Hematopoietic multipotent progenitor cell treated with erythropoietin and hydrocortisone succinate and interleukin-3 and kit ligand, for 6 days (in vitro differentiated cells): ENCODE results near the gene SNAP25.
A peak's percentile ranks its signal among the peaks of the same experiment; 100 is the strongest.

ENCODE experiments used
- DNase-seq: peaks from one replicate; pipeline ENCODE4 v3.0.0-alpha.2; 2015

SNAP25 gene

GRCh38 chr20:10217721-10218410 lies 764 bp upstream of the SNAP25 start:
- DNase-seq, result no peak

GRCh38 chr20:10219452-10219791 lies 792 bp downstream of the SNAP25 start:
- peak; percentile 80 for DNase-seq

GRCh38 chr20:10219993-10220750 lies 1.5 kb downstream of the SNAP25 start:
- DNase-seq, result no peak

- DNase-seq, result no peak
These were observed 2.4 kb downstream of the SNAP25 start for GRCh38 chr20:10221021-10221420.

- peak; percentile 76 for DNase-seq
These were observed 6.9 kb downstream of the SNAP25 start for GRCh38 chr20:10225439-10226060.

- no peak for DNase-seq
These were observed 9.7 kb downstream of the SNAP25 start for GRCh38 chr20:10228330-10228729.

GRCh38 chr20:10231290-10231689 lies 12.7 kb downstream of the SNAP25 start:
- DNase-seq, result no peak

GRCh38 chr20:10236540-10237533 lies 18.2 kb downstream of the SNAP25 start:
- no peak for DNase-seq

- DNase-seq, result peak; percentile 20
These were observed 21.3 kb downstream of the SNAP25 start for GRCh38 chr20:10239954-10240353.

GRCh38 chr20:10240655-10241054 lies 22.0 kb downstream of the SNAP25 start:
- no peak for DNase-seq

GRCh38 chr20:10242166-10242565 lies 23.5 kb downstream of the SNAP25 start:
- DNase-seq, result no peak

GRCh38 chr20:10247440-10247839 lies 28.8 kb downstream of the SNAP25 start:
- no peak for DNase-seq

GRCh38 chr20:10249048-10249770 lies 30.6 kb downstream of the SNAP25 start:
- DNase-seq, result no peak

- DNase-seq, result no peak
These were observed 31.2 kb downstream of the SNAP25 start for GRCh38 chr20:10249822-10250221.

- DNase-seq, result no peak
These were observed 32.3 kb downstream of the SNAP25 start for GRCh38 chr20:10250902-10251301.

GRCh38 chr20:10253780-10254179 lies 35.1 kb downstream of the SNAP25 start:
- DNase-seq, result peak; percentile 10

GRCh38 chr20:10255846-10256245 lies 37.2 kb downstream of the SNAP25 start:
- no peak for DNase-seq

- no peak for DNase-seq
These were observed 40.5 kb downstream of the SNAP25 start for GRCh38 chr20:10259166-10259565.

GRCh38 chr20:10260316-10260715 lies 41.7 kb downstream of the SNAP25 start:
- no peak for DNase-seq

GRCh38 chr20:10261702-10262101 lies 43.1 kb downstream of the SNAP25 start:
- no peak for DNase-seq

- no peak for DNase-seq
These were observed 44.9 kb downstream of the SNAP25 start for GRCh38 chr20:10263385-10264165.
